Measurements from ENCODE around the gene FGGY. TPM values are rescaled to one million over a fixed set of nuclear protein-coding genes. Genes with fewer than 3 reads are reported as not detected.

Gene FGGY
- total and polyA plus RNA-seq, 7 experiments from 2014 or later: 2.5 to 15.2 (median 11.2) TPM

DNA sequence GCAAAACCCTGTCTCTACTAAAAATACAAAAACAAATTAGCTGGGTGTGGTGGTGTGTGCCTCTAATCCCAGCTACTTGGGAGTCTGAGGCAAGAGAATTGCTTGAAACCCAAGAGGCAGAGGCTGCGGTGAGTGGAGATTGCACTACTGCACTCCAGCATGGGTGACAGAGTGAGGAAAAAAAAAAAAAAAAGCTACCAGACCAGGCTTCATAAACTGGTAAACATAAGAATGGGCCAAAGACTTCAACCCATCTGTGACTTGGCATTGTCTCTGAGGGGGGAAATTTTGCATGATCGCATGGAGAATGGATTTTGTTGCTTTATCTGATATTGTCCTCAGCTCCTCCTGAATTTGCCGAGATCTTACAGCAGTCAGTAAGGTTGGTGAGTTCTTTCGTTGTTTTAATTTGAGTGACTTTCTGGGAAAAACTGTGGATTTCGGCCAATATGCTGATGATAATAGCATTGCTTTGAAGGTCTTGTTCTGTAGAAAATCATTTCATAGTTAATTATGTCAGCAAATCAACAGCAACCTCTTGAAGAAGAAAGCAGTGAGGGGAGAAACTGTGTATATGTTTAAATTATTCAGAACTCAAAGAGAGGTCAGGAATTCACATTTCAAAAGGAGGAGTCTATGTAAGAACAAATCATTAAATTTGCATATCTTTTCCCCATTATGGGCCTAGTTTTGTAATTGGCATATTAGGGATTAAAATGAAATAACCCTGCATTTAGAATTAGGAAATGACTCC, 13.1 kb downstream of the FGGY start:
- Histone ChIP-seq H3K9me3 (ENCODE audit: control insufficient read depth in 2 of 3, low read length in 3 of 3) (peaks cover 0 to 5% (median under 1%) of the 10 kb centered on the region in 3 experiments), H3K36me3 (ENCODE audit: control insufficient read depth in 2 of 3, insufficient read depth in 3 of 3, low read length in 3 of 3) (no peaks in the 10 kb centered on the region), H3K27me3 (ENCODE audit: control insufficient read depth in 2 of 2, insufficient read depth in 2 of 2, low read length in 2 of 2) (no peaks in the 10 kb centered on the region), H3K4me1 (ENCODE audit: control insufficient read depth in 2 of 2, insufficient read depth in 2 of 2, low read length in 2 of 2) (no peaks in the 10 kb centered on the region), H3K4me3 (ENCODE audit: low read length) (no peak overlapping the region), H3K27ac (ENCODE audit: low read depth, low read length) (no peak overlapping the region)
- DNase-seq (no peak), ATAC-seq (no peak)
- ChIA-PET POLR2A (interaction anchor here (0.6 kb wide), 1 partner anchor 224 kb away, joined by 4 read pairs; no protein-coding TSS in a partner anchor), CTCF (no interaction called here)
- Mint-ChIP-seq H3K4me3 (no peak overlapping the region), H3K36me3 (peaks cover 5 to 59% (median 22%) of the 10 kb centered on the region in 5 donors), H3K9me3 (peaks cover 0 to 34% (median 10%) of the 10 kb centered on the region in 11 donors), H3K27ac (no peak overlapping the region), H3K4me1 (peaks cover 0 to 28% (median 0%) of the 10 kb centered on the region in 7 donors), H3K27me3 (no peaks in the 10 kb centered on the region)
- intact Hi-C loops (cut with micrococcal nuclease): loop anchor here in 1 of 2 donors (5.0 kb wide), 1 partner anchor 403 kb away; no protein-coding TSS in a partner anchor

DNA sequence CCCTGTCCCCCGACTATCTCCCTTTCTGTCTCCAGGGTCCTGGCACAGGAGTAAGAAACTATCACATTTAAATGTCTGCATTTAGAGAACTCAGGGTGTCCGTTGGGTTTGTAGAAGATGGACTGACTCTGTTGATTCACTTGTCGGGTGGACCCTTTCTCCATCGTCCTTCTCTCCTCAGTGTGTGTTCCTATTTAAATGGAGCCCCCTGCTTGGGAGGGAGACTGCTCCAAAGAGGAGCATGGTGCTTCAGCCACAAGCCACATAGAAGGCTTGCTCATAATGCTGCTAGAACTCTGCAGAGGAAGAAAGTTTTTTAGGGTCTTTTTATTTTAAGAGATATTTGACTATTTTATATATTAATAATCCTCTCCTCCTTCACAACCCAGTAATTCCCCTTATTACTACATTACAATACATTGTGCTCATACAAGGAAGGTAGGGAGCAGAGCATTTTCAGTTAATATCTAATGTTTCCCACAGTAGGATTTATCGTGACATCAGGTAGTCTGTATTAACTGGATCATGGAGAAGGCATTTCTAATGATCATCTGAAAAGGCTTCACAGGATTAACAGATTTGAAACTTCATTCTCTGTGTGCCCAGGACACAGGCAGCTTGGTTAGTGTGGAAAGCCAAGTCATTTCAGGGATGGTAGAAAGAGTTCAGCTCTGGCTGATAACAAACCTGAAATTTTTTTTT, 13.8 kb downstream of the FGGY start:
- H3K4me3 Mint-ChIP-seq: no peak overlapping the region

DNA sequence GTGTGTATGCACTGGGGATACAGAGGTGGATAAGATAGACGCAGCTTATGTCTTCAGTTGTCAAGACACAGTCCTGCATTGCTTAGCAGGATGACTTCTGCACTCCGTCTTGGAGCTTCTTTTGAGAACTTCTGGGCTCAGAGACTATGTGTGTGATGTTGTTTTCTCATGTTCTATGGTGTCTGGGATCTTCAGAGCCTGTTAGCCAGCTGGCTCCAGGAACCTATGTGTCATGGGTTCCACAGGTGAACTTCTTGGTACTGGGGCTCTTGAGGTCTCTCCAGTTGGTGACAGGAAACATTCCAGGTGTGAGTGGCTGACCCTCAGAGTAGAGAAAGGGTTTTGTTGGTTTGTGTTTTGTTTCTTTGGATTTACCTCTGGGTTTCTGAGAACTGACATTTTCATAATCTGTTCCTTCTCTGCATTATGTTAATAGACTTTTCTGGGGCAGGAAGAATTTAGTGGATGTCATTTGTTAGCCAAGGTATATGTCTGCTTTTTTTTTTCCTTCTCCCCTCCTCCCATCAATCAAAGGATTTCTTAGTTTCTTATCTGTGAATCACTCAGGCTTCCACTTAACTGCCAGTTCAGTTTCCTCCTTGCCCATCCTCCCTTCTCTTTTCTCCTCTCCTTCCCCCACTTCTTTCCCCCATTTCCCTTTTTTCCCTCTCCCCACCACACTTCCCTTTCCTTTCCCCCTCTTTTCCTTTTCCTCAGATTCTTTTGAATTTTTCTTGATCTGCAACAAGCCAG, 18.1 kb downstream of the FGGY start:
- Mint-ChIP-seq H3K9me3 (peaks cover 0 to 16% (median 0%) of the 10 kb centered on the region in 11 donors), H3K4me3 (no peak overlapping the region), H3K27me3 (no peaks in the 10 kb centered on the region), H3K4me1 (peaks cover 0 to 34% (median 12%) of the 10 kb centered on the region in 7 donors), H3K27ac (peak overlapping the region in 1 of 9 donors; percentile 36), H3K36me3 (peaks cover 0 to 27% (median 4%) of the 10 kb centered on the region in 5 donors)
- no peak overlapping the region for H3K4me3 ChIP-seq (ENCODE audit: low read length)
- CTCF ChIA-PET: no interaction called here
- H3K36me3 ChIP-seq (ENCODE audit: control insufficient read depth in 2 of 3, insufficient read depth in 3 of 3, low read length in 3 of 3): no peaks in the 10 kb centered on the region
- no peaks in the 10 kb centered on the region for H3K9me3 ChIP-seq (ENCODE audit: control insufficient read depth in 2 of 3, low read length in 3 of 3)
- no peaks in the 10 kb centered on the region for H3K27me3 ChIP-seq (ENCODE audit: control insufficient read depth in 2 of 2, insufficient read depth in 2 of 2, low read length in 2 of 2)
- POLR2A ChIA-PET: no interaction called here
- DNase-seq (no peak), ATAC-seq (no peak)
- H3K27ac ChIP-seq (ENCODE audit: low read depth, low read length): no peak overlapping the region
- intact Hi-C loops (cut with micrococcal nuclease): no loop called here
- H3K4me1 ChIP-seq (ENCODE audit: control insufficient read depth in 2 of 2, insufficient read depth in 2 of 2, low read length in 2 of 2): no peaks in the 10 kb centered on the region

More for the DNA sequence above, 13.8 kb downstream of the FGGY start:
- peaks cover 0 to 35% (median 2%) of the 10 kb centered on the region in 7 donors for H3K4me1 Mint-ChIP-seq
- ChIA-PET POLR2A (interaction anchor here (0.6 kb wide), 1 partner anchor 532 kb away, joined by 5 read pairs; no protein-coding TSS in a partner anchor), CTCF (no interaction called here)
- Histone ChIP-seq H3K27ac (ENCODE audit: low read depth, low read length) (no peak overlapping the region), H3K4me1 (ENCODE audit: control insufficient read depth in 2 of 2, insufficient read depth in 2 of 2, low read length in 2 of 2) (no peaks in the 10 kb centered on the region), H3K4me3 (ENCODE audit: low read length) (no peak overlapping the region), H3K36me3 (ENCODE audit: control insufficient read depth in 2 of 3, insufficient read depth in 3 of 3, low read length in 3 of 3) (no peaks in the 10 kb centered on the region), H3K9me3 (ENCODE audit: control insufficient read depth in 2 of 3, low read length in 3 of 3) (peaks cover 0 to 3% (median 0%) of the 10 kb centered on the region in 3 experiments), H3K27me3 (ENCODE audit: control insufficient read depth in 2 of 2, insufficient read depth in 2 of 2, low read length in 2 of 2) (no peaks in the 10 kb centered on the region)
- H3K27ac Mint-ChIP-seq: peak overlapping the region in 1 of 9 donors; percentile 66
- DNase-seq (no peak), ATAC-seq (no peak)
- intact Hi-C loops (cut with micrococcal nuclease): no loop called here
- peaks cover 0 to 28% (median 4%) of the 10 kb centered on the region in 11 donors for H3K9me3 Mint-ChIP-seq
- no peaks in the 10 kb centered on the region for H3K27me3 Mint-ChIP-seq
- H3K36me3 Mint-ChIP-seq: peaks cover 5 to 53% (median 15%) of the 10 kb centered on the region in 5 donors

- POLR2A ChIA-PET: no interaction called here
- ATAC-seq (no peak), DNase-seq (no peak)
- H3K9me3 ChIP-seq (ENCODE audit: control insufficient read depth in 2 of 3, low read length in 3 of 3): no peaks in the 10 kb centered on the region
- no peaks in the 10 kb centered on the region for H3K27me3 ChIP-seq (ENCODE audit: control insufficient read depth in 2 of 2, insufficient read depth in 2 of 2, low read length in 2 of 2)
- H3K4me3 ChIP-seq (ENCODE audit: low read length): no peak overlapping the region
- intact Hi-C loops (cut with micrococcal nuclease): no loop called here
- peaks cover 0 to 22% (median 4%) of the 10 kb centered on the region in 5 donors for H3K36me3 Mint-ChIP-seq
- peaks cover 0 to 16% (median 0%) of the 10 kb centered on the region in 11 donors for H3K9me3 Mint-ChIP-seq
- H3K4me1 ChIP-seq (ENCODE audit: control insufficient read depth in 2 of 2, insufficient read depth in 2 of 2, low read length in 2 of 2): no peaks in the 10 kb centered on the region
- H3K4me3 Mint-ChIP-seq: no peak overlapping the region
- H3K27me3 Mint-ChIP-seq: no peaks in the 10 kb centered on the region
- H3K36me3 ChIP-seq (ENCODE audit: control insufficient read depth in 2 of 3, insufficient read depth in 3 of 3, low read length in 3 of 3): no peaks in the 10 kb centered on the region
- peaks cover 0 to 34% (median 12%) of the 10 kb centered on the region in 7 donors for H3K4me1 Mint-ChIP-seq
- CTCF ChIA-PET: no interaction called here
- peak overlapping the region in 1 of 9 donors; percentile 31 for H3K27ac Mint-ChIP-seq
- H3K27ac ChIP-seq (ENCODE audit: low read depth, low read length): no peak overlapping the region
These were observed 18.9 kb downstream of the FGGY start for GRCh38 chr1:59315529-59316463.

- Mint-ChIP-seq H3K27me3 (no peaks in the 10 kb centered on the region), H3K4me3 (peak overlapping the region in 1 of 10 donors; percentile 53), H3K36me3 (peaks cover 0 to 18% (median 4%) of the 10 kb centered on the region in 5 donors), H3K27ac (peak overlapping the region in 1 of 9 donors; percentile 22), H3K9me3 (peaks cover 0 to 13% (median 0%) of the 10 kb centered on the region in 11 donors), H3K4me1 (peaks cover 0 to 34% (median 12%) of the 10 kb centered on the region in 7 donors)
- peak overlapping the region; percentile 15 for H3K4me3 ChIP-seq (ENCODE audit: low read length)
- POLR2A ChIA-PET: no interaction called here
- CTCF ChIA-PET: no interaction called here
- ATAC-seq (peak; percentile 62), DNase-seq (no peak)
- no peaks in the 10 kb centered on the region for H3K4me1 ChIP-seq (ENCODE audit: control insufficient read depth in 2 of 2, insufficient read depth in 2 of 2, low read length in 2 of 2)
- H3K27me3 ChIP-seq (ENCODE audit: control insufficient read depth in 2 of 2, insufficient read depth in 2 of 2, low read length in 2 of 2): no peaks in the 10 kb centered on the region
- no peak overlapping the region for H3K27ac ChIP-seq (ENCODE audit: low read depth, low read length)
- intact Hi-C loops (cut with micrococcal nuclease): no loop called here
- no peaks in the 10 kb centered on the region for H3K36me3 ChIP-seq (ENCODE audit: control insufficient read depth in 2 of 3, insufficient read depth in 3 of 3, low read length in 3 of 3)
- no peaks in the 10 kb centered on the region for H3K9me3 ChIP-seq (ENCODE audit: control insufficient read depth in 2 of 3, low read length in 3 of 3)
These were observed 19.7 kb downstream of the FGGY start for GRCh38 chr1:59316497-59317128.
